Measurements from ENCODE around the gene CLSTN2.

CLSTN2 gene

DNA sequence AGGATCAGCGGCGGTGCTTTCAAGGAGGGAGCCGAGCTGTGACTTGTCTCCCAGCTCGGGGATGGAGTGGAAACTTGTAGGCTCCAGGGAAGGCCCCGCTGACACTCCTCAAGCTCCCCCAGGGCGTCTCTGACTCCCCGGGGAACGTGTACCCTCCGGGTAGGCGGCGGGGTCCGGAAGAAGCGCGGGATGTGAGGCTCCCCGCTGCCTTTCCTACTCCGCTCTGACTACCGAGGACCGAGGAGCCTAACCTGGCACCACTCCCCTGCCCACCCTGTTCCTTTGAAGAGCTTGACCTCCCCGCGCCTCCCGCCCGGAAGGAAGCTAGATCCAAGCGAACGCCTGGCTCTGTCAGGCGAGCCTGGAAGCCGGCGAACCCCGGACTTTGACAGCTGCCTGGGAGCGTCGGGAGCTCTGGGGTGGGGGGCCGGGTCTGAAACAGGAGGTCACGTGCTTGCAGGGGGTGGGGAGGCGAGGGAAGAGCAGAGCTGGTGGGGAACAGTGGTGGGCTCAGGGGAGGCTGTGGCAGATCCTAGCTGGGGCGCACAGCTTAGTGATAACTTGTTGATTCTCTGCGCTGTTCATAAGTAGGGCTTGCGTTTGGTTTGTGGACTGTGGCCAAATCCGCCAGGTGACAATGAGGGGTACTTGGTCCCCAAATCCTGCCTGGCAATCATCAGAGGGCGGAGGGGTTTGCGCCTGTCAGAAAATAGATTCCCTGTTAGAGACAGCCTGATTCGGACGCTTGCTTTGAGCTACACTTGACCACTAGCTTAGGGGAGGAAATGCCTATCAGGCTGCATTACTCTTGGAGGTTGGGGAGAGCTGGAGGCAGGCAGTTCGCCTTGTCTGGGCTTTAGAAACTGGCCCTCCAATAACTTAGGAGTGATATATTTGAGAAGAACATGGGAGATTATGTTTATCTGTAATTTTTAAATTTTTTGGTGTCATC lies 1.2 kb downstream of the CLSTN2 start:
- POLR2A ChIA-PET: interaction anchor here (0.6 to 0.9 kb wide), 4 partner anchors 61 to 249 kb away, joined by 3 to 4 read pairs (median 4); no protein-coding TSS in a partner anchor
- H3K9me3 ChIP-seq (ENCODE audit: control insufficient read depth, insufficient read depth, low read depth, low read length): no peaks in the 10 kb centered on the region
- TF ChIP-seq ZBTB21 (tag by site-specific recombination; IDR thresholded peaks at IDR 0.05): no peak
- no peak for TF ChIP-seq ZNF843 (tag by site-specific recombination; IDR thresholded peaks at IDR 0.05)
- no peak for TF ChIP-seq ZBTB8A (tag by site-specific recombination; IDR thresholded peaks at IDR 0.05)
- 0 out of 2 replicates have a peak, but pooled peaks have one; percentile 25 for TF ChIP-seq SCRT1 (tag by site-specific recombination; IDR thresholded peaks at IDR 0.05; ENCODE audit: borderline replicate concordance)
- TF ChIP-seq, protein P1, sequence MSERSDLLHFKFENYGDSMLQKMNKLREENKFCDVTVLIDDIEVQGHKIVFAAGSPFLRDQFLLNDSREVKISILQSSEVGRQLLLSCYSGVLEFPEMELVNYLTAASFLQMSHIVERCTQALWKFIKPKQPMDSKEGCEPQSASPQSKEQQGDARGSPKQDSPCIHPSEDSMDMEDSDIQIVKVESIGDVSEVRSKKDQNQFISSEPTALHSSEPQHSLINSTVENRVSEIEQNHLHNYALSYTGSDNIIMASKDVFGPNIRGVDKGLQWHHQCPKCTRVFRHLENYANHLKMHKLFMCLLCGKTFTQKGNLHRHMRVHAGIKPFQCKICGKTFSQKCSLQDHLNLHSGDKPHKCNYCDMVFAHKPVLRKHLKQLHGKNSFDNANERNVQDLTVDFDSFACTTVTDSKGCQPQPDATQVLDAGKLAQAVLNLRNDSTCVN (tag by site-specific recombination; optimal IDR thresholded peaks at IDR 0.05): peak; percentile 22
- TF ChIP-seq ZNF311 (tag by site-specific recombination; IDR thresholded peaks at IDR 0.05; ENCODE audit: borderline replicate concordance): no peak
- TF ChIP-seq ZNF341 (tag by site-specific recombination; IDR thresholded peaks at IDR 0.05; ENCODE audit: low read depth): peak; percentile 66
- no peak for TF ChIP-seq ZNF239 (tag by site-specific recombination; IDR thresholded peaks at IDR 0.05)
- TF ChIP-seq ZIC2 (tag by site-specific recombination; IDR thresholded peaks at IDR 0.05): peak; percentile 77
- TF ChIP-seq, protein P2, sequence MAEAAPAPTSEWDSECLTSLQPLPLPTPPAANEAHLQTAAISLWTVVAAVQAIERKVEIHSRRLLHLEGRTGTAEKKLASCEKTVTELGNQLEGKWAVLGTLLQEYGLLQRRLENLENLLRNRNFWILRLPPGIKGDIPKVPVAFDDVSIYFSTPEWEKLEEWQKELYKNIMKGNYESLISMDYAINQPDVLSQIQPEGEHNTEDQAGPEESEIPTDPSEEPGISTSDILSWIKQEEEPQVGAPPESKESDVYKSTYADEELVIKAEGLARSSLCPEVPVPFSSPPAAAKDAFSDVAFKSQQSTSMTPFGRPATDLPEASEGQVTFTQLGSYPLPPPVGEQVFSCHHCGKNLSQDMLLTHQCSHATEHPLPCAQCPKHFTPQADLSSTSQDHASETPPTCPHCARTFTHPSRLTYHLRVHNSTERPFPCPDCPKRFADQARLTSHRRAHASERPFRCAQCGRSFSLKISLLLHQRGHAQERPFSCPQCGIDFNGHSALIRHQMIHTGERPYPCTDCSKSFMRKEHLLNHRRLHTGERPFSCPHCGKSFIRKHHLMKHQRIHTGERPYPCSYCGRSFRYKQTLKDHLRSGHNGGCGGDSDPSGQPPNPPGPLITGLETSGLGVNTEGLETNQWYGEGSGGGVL (tag by site-specific recombination; IDR thresholded peaks at IDR 0.05): no peak
- no peak for TF ChIP-seq ZEB2 (tag by site-specific recombination; IDR thresholded peaks at IDR 0.05)
- no peak for TF ChIP-seq FEZF1 (tag by site-specific recombination; IDR thresholded peaks at IDR 0.05)
- peak; percentile 6; the same call in 1 of the 2 replicates for TF ChIP-seq ZNF777 (tag by site-specific recombination; IDR thresholded peaks at IDR 0.05; ENCODE audit: borderline replicate concordance)
- peak; percentile 97 for TF ChIP-seq SCRT2 (tag by site-specific recombination; IDR thresholded peaks at IDR 0.05)
- TF ChIP-seq, protein P3, sequence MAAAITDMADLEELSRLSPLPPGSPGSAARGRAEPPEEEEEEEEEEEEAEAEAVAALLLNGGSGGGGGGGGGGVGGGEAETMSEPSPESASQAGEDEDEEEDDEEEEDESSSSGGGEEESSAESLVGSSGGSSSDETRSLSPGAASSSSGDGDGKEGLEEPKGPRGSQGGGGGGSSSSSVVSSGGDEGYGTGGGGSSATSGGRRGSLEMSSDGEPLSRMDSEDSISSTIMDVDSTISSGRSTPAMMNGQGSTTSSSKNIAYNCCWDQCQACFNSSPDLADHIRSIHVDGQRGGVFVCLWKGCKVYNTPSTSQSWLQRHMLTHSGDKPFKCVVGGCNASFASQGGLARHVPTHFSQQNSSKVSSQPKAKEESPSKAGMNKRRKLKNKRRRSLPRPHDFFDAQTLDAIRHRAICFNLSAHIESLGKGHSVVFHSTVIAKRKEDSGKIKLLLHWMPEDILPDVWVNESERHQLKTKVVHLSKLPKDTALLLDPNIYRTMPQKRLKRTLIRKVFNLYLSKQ (tag by site-specific recombination; IDR thresholded peaks at IDR 0.05; ENCODE audit: borderline replicate concordance): no peak
- TF ChIP-seq, protein P4, sequence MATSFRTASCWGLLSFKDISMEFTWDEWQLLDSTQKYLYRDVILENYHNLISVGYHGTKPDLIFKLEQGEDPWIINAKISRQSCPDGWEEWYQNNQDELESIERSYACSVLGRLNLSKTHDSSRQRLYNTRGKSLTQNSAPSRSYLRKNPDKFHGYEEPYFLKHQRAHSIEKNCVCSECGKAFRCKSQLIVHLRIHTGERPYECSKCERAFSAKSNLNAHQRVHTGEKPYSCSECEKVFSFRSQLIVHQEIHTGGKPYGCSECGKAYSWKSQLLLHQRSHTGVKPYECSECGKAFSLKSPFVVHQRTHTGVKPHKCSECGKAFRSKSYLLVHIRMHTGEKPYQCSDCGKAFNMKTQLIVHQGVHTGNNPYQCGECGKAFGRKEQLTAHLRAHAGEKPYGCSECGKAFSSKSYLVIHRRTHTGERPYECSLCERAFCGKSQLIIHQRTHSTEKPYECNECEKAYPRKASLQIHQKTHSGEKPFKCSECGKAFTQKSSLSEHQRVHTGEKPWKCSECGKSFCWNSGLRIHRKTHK (tag by site-specific recombination; IDR thresholded peaks at IDR 0.05): no peak
- TF ChIP-seq HOXC10 (CRISPR knock-in tag; IDR thresholded peaks at IDR 0.05): no peak
- peak; percentile 69 for TF ChIP-seq GLIS2 (tag by site-specific recombination; IDR thresholded peaks at IDR 0.05)
- TF ChIP-seq ZNF530 (tag by site-specific recombination; IDR thresholded peaks at IDR 0.05; ENCODE audit: low read depth): no peak
- TF ChIP-seq, protein P5, sequence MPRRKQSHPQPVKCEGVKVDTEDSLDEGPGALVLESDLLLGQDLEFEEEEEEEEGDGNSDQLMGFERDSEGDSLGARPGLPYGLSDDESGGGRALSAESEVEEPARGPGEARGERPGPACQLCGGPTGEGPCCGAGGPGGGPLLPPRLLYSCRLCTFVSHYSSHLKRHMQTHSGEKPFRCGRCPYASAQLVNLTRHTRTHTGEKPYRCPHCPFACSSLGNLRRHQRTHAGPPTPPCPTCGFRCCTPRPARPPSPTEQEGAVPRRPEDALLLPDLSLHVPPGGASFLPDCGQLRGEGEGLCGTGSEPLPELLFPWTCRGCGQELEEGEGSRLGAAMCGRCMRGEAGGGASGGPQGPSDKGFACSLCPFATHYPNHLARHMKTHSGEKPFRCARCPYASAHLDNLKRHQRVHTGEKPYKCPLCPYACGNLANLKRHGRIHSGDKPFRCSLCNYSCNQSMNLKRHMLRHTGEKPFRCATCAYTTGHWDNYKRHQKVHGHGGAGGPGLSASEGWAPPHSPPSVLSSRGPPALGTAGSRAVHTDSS (tag by site-specific recombination; IDR thresholded peaks at IDR 0.05): no peak
- no peak for TF ChIP-seq HOXD13 (CRISPR knock-in tag; IDR thresholded peaks at IDR 0.05; ENCODE audit: borderline replicate concordance)
- TF ChIP-seq ZNF175 (tag by site-specific recombination; IDR thresholded peaks at IDR 0.05): no peak
- no peak for TF ChIP-seq GFI1B (tag by site-specific recombination; IDR thresholded peaks at IDR 0.05)
- TF ChIP-seq, protein P6, sequence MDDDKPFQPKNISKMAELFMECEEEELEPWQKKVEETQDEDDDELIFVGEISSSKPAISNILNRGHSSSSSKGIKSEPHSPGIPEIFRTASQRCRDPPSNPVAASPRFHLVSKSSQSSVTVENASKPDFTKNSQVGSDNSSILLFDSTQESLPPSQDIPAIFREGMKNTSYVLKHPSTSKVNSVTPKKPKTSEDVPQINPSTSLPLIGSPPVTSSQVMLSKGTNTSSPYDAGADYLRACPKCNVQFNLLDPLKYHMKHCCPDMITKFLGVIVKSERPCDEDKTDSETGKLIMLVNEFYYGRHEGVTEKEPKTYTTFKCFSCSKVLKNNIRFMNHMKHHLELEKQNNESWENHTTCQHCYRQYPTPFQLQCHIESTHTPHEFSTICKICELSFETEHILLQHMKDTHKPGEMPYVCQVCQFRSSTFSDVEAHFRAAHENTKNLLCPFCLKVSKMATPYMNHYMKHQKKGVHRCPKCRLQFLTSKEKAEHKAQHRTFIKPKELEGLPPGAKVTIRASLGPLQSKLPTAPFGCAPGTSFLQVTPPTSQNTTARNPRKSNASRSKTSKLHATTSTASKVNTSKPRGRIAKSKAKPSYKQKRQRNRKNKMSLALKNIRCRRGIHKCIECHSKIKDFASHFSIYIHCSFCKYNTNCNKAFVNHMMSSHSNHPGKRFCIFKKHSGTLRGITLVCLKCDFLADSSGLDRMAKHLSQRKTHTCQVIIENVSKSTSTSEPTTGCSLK (tag by site-specific recombination; IDR thresholded peaks at IDR 0.05): no peak
- no peak for TF ChIP-seq ZNF561 (tag by site-specific recombination; IDR thresholded peaks at IDR 0.05; ENCODE audit: borderline replicate concordance)
- TF ChIP-seq ZNF423 (tag by site-specific recombination; IDR thresholded peaks at IDR 0.05): peak; percentile 39; the same call in 1 of the 2 replicates
- TF ChIP-seq ZNF791 (tag by site-specific recombination; IDR thresholded peaks at IDR 0.05): no peak
- TF ChIP-seq ZBTB17 (tag by site-specific recombination; IDR thresholded peaks at IDR 0.05): 0 out of 2 replicates have a peak, but pooled peaks have one; percentile 46

More for the DNA sequence above, 1.2 kb downstream of the CLSTN2 start:
- CTCF ChIA-PET: interaction anchor here (0.6 to 3.0 kb wide), 18 partner anchors 9 to 929 kb away, joined by 3 to 11 read pairs (median 3); no protein-coding TSS in a partner anchor
- H3K36me3 ChIP-seq (ENCODE audit: control insufficient read depth in 2 of 2, insufficient read depth in 1 of 2, low read length in 2 of 2): no peaks in the 10 kb centered on the region
- peak overlapping the region; percentile 63 for H3K4me3 ChIP-seq (ENCODE audit: low read depth, low read length)
- H3K4me1 ChIP-seq (ENCODE audit: control insufficient read depth, insufficient read depth, low read length): no peaks in the 10 kb centered on the region
- no peak overlapping the region for H3K27ac ChIP-seq (ENCODE audit: extremely low read depth, low read depth, low read length)

All from HEK293 (cell line).